AG04449 (cell line): ENCODE measurements around the gene ETV3L.

Experiments used
- CTCF ChIA-PET: fragments of 350-600 bp; formaldehyde crosslinking; extraction: SDS; loops from one replicate; lab custom pipeline; 2021; ENCODE audit warnings: antibody characterized with exemption; lab: Yijun Ruan, JAX
- POLR2A ChIA-PET: fragments of 400-600, 350-600 bp; formaldehyde crosslinking; extraction: SDS; loops from one replicate; lab custom pipeline; 2020; ENCODE audit warnings: antibody characterized with exemption, inconsistent platforms; lab: Yijun Ruan, JAX
- DNase-seq: peaks from one replicate; pipeline ENCODE4 v3.0.0-alpha.2; 2010; ENCODE audit warnings: low read depth, low spot score
- H3K4me3 ChIP-seq: 2 replicates; pipeline ENCODE4 v1.5.1; 2011; ENCODE audit warnings: low read depth, mild to moderate bottlenecking, control low read depth, low read length
- CTCF ChIP-seq: IDR thresholded peaks from one replicate; pipeline ENCODE4 v1.5.1; 2011; ENCODE audit warnings: mild to moderate bottlenecking, moderate library complexity, low read length, control low read depth, inconsistent platforms; ENCODE audit not compliant: insufficient read depth; ENCODE audit errors: missing control alignments

ETV3L gene

DNA sequence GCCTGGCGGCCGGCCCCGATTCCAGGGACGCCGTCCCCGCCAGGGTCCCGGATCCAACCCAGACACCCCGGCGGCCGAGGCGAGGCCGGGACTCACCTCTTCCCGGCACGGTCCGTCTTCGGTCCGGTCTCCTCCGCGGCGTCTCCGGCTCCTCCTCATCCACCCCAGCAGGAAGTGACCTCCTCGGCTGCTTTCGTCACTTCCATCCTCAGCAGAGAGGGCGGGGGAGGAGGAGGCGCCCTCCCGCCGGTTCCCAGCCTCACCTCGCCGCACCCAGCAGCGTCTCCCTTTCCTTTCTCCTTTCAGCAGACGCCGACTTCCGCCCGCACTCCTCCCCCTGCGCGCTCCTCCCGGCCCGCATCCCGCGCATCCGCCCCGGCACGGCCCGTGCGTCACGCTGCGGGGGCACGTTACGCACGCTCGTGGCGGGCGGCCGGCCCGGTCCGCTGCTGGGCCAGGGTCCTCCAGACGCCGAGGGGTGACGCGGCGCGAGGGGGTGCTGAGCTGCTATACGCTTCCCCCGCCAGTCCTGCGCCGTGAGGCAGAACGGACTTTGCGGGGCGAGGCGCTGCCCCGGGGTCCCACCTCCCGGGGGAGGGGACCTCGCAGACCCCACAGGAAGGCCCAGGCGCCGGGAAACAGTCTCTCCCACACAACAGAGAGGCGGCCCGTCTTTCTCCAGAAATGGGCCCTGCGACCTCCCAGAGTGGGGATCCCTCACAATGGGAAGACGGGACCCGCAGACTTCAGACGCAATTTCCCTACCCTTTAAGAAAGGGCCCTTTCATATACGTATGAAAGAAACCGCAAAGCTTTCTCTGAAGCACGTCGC lies 38.8 kb upstream of the ETV3L start, which contains the start of gene ETV3:
Gene ETV3, minus strand, starts transcription at position 176 of the 832 bp plus-strand sequence. CDS start 2,043 bp downstream, outside the sequence.
- POLR2A ChIA-PET = interaction anchor here (0.6 to 1.5 kb wide), 3 partner anchors 17 to 32 kb away, joined by 3 to 6 read pairs (median 4); no protein-coding TSS in a partner anchor
- DNase-seq = peak; percentile 53
- peak within 1 kb of the TSS; percentile 95 for H3K4me3 ChIP-seq
- TF ChIP-seq CTCF = no peak
- CTCF ChIA-PET = interaction anchor here (1.2 to 6.2 kb wide), 6 partner anchors 11 to 50 kb away, joined by 3 to 117 read pairs (median 9); no protein-coding TSS in a partner anchor

- POLR2A ChIA-PET = interaction anchor here (0.9 to 1.4 kb wide), 2 partner anchors 10 to 11 kb away, joined by 3 read pairs; no protein-coding TSS in a partner anchor
- CTCF ChIA-PET = interaction anchor here (1.5 to 3.9 kb wide), 5 partner anchors 11 to 47 kb away, joined by 3 to 35 read pairs (median 7); no protein-coding TSS in a partner anchor
- TF ChIP-seq CTCF = no peak
Observed at GRCh38 chr1:157137408-157138219, 38.0 kb upstream of the ETV3L start.

GRCh38 chr1:157137046-157137407 lies 37.4 kb upstream of the ETV3L start:
- peak overlapping the region; percentile 95 for H3K4me3 ChIP-seq
- no peak for TF ChIP-seq CTCF
- ChIA-PET POLR2A (interaction anchor here (0.9 to 1.4 kb wide), 2 partner anchors 10 to 11 kb away, joined by 3 read pairs; no protein-coding TSS in a partner anchor), CTCF (interaction anchor here (1.5 to 3.9 kb wide), 5 partner anchors 10 to 46 kb away, joined by 3 to 35 read pairs (median 7); no protein-coding TSS in a partner anchor)
- DNase-seq = no peak

More at GRCh38 chr1:157137408-157138219, 38.0 kb upstream of the ETV3L start:
- DNase-seq = no peak
- H3K4me3 ChIP-seq = peak overlapping the region; percentile 95

DNA sequence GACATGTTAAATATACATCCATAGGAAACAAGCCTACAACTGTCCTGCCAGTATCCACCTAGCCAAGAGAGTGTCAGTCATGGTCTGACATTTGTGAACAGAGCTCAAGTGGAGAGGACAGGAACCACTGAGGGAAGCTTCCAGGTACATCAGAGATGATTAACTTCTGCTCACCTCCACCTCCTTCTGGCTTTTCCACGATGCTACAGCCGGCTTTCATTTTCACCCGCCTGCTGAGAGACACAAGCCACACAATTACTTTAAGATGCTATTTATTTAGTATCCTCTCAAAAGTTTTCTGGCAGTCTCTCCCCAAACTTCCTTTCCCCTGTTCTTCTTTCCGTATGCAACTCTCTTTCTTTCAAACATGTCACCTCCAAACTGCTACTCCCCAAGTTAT lies 36.5 kb upstream of the ETV3L start:
- ChIA-PET POLR2A (interaction anchor here (0.6 kb wide), 1 partner anchor 9 kb away, joined by 3 read pairs; no protein-coding TSS in a partner anchor), CTCF (interaction anchor here (0.8 to 3.9 kb wide), 9 partner anchors 9 to 50 kb away, joined by 3 to 35 read pairs (median 6); no protein-coding TSS in a partner anchor)
- H3K4me3 ChIP-seq = peak overlapping the region; percentile 95; the same call in 1 of the 2 replicates
- DNase-seq = no peak
- no peak for TF ChIP-seq CTCF

GRCh38 chr1:157135646-157136045 lies 36.0 kb upstream of the ETV3L start:
- ChIA-PET CTCF (interaction anchor here (0.8 to 3.9 kb wide), 8 partner anchors 9 to 50 kb away, joined by 3 to 35 read pairs (median 6); no protein-coding TSS in a partner anchor), POLR2A (interaction anchor here (0.6 kb wide), 1 partner anchor 8 kb away, joined by 3 read pairs; no protein-coding TSS in a partner anchor)
- DNase-seq = no peak
- no peak overlapping the region for H3K4me3 ChIP-seq
- no peak for TF ChIP-seq CTCF
